GM19397 (cell line): ENCODE data around the gene GLB1L2.

Experiments used
- ATAC-seq: cut with Tn5 transposase; IDR thresholded peaks from one replicate; pipeline ENCODE4 v1.9.1; 2021; ENCODE audit warnings: mild to moderate bottlenecking, moderate library complexity; ENCODE audit not compliant: unreplicated experiment

The GLB1L2 gene

DNA sequence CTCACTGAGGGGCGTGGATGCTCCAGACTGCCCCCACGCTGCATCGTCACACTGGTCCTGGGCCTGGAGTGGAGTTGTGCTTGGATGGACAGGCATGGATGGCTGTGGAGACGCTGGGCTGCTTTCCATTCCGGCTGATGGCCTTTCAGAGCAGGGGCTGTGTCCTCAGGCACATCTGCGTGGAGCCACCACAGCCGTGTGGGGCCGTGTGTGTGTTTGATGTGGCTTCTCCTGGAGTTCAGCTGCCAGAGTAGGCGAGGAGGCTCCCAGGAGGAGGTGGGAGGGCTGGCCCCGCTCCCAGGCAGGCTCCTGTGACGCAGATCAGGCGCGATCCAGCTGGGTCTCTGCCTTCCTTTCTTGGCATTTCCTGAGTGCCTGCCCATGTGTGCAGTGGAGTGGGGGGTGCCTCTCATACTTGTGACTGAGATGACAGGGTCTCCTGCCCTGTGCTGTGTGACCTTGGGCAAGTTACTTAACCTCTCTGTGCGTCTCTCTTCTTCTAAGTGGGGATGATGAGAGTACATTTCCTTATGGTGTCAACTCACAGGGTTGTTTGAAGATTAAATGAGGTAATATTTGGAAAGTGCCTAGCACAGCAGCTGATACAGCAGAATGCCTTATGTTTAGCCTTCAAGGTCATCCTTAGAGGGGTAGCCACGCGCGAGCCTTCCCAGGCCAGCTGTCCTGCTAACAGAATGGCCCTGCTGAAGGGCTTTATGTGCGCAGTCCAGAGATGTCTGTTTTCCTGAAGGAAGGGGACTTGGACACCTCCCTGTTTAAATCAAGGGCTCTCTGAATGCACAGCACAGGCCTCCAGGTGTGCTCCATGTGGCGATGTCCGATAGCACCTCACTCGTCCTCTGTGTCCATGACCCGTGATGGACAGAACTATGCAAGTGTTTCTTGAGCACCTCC lies 33.5 kb downstream of the GLB1L2 start:
- no peak for ATAC-seq

DNA sequence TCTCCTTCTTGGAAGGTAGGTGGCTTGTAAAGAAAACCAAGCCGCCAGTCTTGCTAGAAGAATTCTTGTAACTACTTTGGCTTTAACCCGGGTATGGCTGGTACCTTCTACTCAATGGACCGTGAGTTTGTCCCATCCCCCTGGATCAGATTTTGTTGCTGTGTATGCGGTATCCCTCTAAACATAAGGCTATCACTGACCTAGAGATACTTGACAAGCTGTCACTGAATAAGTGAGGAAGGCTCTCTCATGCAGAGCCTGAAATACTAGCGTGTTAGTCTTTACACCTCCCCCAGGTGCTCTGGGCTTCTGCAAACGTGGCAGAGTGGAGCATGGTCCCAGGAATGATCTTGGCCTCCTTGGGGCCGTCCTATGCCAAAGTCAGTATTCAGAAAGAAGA lies 34.5 kb downstream of the GLB1L2 start:
- ATAC-seq: no peak

GRCh38 chr11:134367781-134368180 lies 36.0 kb downstream of the GLB1L2 start:
- no peak for ATAC-seq

DNA sequence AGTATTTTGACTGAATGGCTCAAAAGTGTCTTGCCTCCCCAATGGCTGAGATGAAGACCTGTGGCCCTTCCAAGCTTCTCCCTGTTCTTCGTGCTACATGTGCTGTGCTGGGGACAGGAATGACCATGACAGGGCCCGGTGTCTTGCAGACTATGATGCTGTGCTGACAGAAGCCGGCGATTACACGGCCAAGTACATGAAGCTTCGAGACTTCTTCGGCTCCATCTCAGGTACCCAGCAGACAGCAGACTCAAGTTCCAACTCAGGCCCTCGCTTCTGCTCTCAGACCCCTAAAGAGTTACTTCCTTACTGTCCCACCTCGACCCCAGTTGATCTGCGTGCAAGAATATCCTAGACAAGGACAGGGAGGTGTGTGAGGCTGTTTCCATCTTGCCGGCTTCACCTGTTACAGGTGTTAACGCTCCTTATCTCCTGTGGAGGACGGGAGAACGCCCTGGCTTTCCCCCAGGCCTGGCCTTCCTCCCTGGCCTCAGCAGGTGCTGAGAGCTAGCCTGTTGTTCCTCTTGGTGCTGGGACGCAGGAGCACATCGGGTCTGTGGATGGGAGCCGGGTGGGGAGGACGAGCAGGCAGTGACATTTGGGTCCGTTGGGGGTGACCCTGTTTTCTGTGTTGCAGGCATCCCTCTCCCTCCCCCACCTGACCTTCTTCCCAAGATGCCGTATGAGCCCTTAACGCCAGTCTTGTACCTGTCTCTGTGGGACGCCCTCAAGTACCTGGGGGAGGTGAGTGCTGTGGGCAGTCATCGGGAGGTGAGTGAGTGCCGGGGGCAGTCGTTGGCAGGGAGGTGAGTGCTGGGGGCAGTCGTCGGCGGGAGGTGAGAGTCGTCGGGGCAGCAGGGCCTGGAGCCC lies 38.1 kb downstream of the GLB1L2 start:
- no peak for ATAC-seq

- ATAC-seq: no peak
These were observed 39.0 kb downstream of the GLB1L2 start for GRCh38 chr11:134370526-134371435.

- ATAC-seq: no peak
These were observed 39.8 kb downstream of the GLB1L2 start for GRCh38 chr11:134371436-134372185.

- no peak for ATAC-seq
These were observed 40.7 kb downstream of the GLB1L2 start for GRCh38 chr11:134372536-134372935.

GRCh38 chr11:134372961-134373360 lies 41.2 kb downstream of the GLB1L2 start:
- no peak for ATAC-seq

DNA sequence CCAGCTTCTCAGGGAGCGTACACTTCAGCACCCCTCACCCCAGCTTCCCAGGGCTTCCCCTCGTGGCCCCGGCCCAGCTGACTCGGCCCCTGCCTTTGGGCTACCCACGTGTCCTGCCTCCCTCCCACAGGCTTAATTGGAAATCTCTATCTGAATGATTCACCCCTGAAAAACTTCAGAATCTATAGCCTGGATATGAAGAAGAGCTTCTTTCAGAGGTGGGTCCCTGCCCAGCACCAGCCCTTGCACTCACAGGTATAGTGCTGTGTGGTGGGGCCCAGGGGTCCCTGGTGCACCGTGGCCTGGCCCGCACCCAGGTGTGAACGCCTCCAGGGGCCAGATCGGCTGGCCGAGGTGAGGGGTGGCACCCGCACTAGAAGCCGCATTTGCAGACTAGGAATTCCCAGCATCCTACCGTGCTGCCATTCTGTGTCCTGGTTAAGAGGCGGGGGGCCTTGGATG lies 41.8 kb downstream of the GLB1L2 start:
- no peak for ATAC-seq

- no peak for ATAC-seq
These were observed 42.4 kb downstream of the GLB1L2 start for GRCh38 chr11:134374171-134374570.

GRCh38 chr11:134374891-134375550 lies 43.2 kb downstream of the GLB1L2 start:
- no peak for ATAC-seq

GRCh38 chr11:134376150-134376921 lies 44.5 kb downstream of the GLB1L2 start:
- no peak for ATAC-seq

- ATAC-seq: no peak
These were observed 46.1 kb downstream of the GLB1L2 start for GRCh38 chr11:134377876-134378275.

- no peak for ATAC-seq
These were observed 47.5 kb downstream of the GLB1L2 start for GRCh38 chr11:134379241-134379640.

DNA sequence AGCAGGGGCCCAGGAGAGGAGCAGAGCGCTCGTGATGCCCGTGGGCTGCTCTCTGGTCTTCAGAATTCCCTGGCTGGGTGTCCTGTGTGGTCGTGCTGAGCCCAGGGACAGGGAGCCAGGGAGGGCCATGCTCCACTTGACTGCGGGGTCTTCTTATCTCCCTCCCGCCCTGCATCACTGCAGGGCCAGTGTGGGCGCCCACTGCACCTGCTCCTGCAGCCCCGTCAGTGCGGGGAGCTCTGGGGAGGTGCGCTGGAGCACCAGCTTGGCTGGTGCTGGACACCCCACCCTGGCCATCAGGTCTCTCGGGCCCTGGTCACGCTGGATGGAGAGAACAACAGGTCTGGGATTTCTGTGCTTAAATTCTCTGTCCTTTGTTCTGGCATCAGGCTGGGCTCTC lies 48.4 kb downstream of the GLB1L2 start:
- ATAC-seq: no peak

- ATAC-seq: no peak
These were observed 49.0 kb downstream of the GLB1L2 start for GRCh38 chr11:134380785-134381184.

DNA sequence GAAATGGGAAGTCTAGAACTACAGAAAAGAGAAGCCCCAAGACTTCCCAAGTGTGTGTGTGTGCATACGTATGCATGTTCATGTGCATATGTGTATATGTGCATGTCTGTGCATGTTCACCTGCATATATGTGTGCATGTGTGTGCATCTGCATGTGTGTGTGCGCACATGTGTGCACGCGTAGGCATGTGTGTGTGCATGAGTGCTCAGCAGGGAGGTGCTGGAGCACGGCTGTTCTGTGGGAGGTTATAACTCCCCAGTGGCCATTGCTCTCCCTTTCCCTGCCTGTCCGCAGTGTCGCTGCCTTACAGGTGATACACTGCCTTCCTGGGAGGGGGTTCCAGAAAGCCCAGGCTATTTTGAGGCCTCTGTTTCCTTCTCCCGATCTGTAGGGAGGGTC lies 50.5 kb downstream of the GLB1L2 start:
- ATAC-seq: no peak

DNA sequence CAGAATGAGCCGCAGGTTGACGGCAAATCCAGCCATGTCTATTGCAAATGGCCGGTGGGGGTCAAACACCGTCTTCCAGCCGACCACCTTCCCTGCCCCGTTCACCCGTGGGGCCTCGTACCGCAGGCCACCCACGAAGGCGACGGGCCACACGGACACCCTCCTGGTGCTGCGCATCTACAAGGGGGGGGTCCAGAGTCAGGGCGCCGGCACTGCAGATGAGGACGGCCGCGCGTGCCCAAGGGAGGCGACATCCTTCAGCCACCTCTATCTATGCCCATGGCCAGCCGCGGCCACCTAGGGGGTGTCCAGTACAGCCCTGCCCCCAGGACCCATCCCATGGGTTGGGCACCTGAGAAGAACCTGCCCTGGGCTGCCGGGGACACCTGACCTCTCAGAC lies 51.0 kb downstream of the GLB1L2 start:
- no peak for ATAC-seq
